Measurements from ENCODE around the gene NDUFAF2. TPM values are rescaled to one million over a fixed set of nuclear protein-coding genes. Genes with fewer than 3 reads are reported as not detected.

The NDUFAF2 gene
- total and polyA plus RNA-seq, 2 experiments from 2014 or later = 31.6 to 155 TPM

GRCh38 chr5:60972231-60972630 lies 27.2 kb downstream of the NDUFAF2 start:
- Mint-ChIP-seq H3K27me3 (ENCODE audit: insufficient read depth, low read depth, poor library complexity) (no peaks in the 10 kb centered on the region), H3K4me1 (no peaks in the 10 kb centered on the region), H3K36me3 (ENCODE audit: low read depth) (peaks cover 8% of the 10 kb centered on the region; the same call in 2 of the 3 replicates), H3K27ac (no peak overlapping the region), H3K9me3 (peaks cover 10% of the 10 kb centered on the region; the same call in 2 of the 3 replicates), H3K4me3 (no peak overlapping the region)
- no peak for TF ChIP-seq CTCF (conservative IDR thresholded peaks at IDR 0.05; ENCODE audit: low read depth in 2 of 2)
- no peak for TF ChIP-seq ETS1 (IDR thresholded peaks at IDR 0.05)
- no peak for TF ChIP-seq NANOG (IDR thresholded peaks at IDR 0.05; ENCODE audit: borderline replicate concordance)
- TF ChIP-seq EZH2phosphoT487 (IDR thresholded peaks at IDR 0.05; ENCODE audit: unreplicated experiment) = no peak
- TF ChIP-seq REST (IDR thresholded peaks at IDR 0.05; ENCODE audit: unreplicated experiment) = no peak
- TF ChIP-seq CREB1 (CRISPR knock-in tag; IDR thresholded peaks at IDR 0.05; ENCODE audit: low read depth) = no peak
- no peak for TF ChIP-seq ZNF331 (CRISPR knock-in tag; IDR thresholded peaks at IDR 0.05; ENCODE audit: low read depth)
- TF ChIP-seq POLR2AphosphoS5 (IDR thresholded peaks at IDR 0.05; ENCODE audit: low read depth) = no peak
- TF ChIP-seq ZNF114 (CRISPR knock-in tag; IDR thresholded peaks at IDR 0.05) = no peak
- no peak for TF ChIP-seq STAT1 (IDR thresholded peaks at IDR 0.05; ENCODE audit: unreplicated experiment)
- TF ChIP-seq JUNB (IDR thresholded peaks at IDR 0.05; ENCODE audit: unreplicated experiment) = no peak
- TF ChIP-seq EZH2 (IDR thresholded peaks at IDR 0.05; ENCODE audit: low read depth, unreplicated experiment) = no peak
- no peak for TF ChIP-seq ZNF462 (CRISPR knock-in tag; IDR thresholded peaks at IDR 0.05)
- Histone ChIP-seq H2AFZ (no peak overlapping the region), H3K36me3 (ENCODE audit: insufficient read depth) (no peaks in the 10 kb centered on the region), H3K27ac (ENCODE audit: low read depth) (no peak overlapping the region), H3F3A (replicated peaks; ENCODE audit: low read depth) (no peaks in the 10 kb centered on the region), H3K4me3 (no peak overlapping the region), H3K9me2 (ENCODE audit: insufficient read depth) (no peaks in the 10 kb centered on the region), H4K20me1 (replicated peaks; ENCODE audit: insufficient read depth) (0 out of 2 replicates have a peak, but pooled peaks cover 4% of the 10 kb centered on the region), H3K4me1 (ENCODE audit: insufficient read depth) (no peaks in the 10 kb centered on the region), H3K79me2 (replicated peaks; ENCODE audit: insufficient read depth) (peaks cover 85% of the 10 kb centered on the region), H3K4me2 (no peak overlapping the region), H3K27me3 (ENCODE audit: insufficient read depth) (no peaks in the 10 kb centered on the region)
- no peak for DNase-seq (ENCODE audit: low spot score)
- ATAC-seq = no peak

All from GM23338 (cell line).